Measurements from ENCODE around the gene BHLHE40.

BHLHE40 gene

GRCh38 chr3:4999531-5000184 is 20.4 kb downstream of the BHLHE40 start:
- no peaks in the 10 kb centered on the region for H3K4me1 ChIP-seq (ENCODE audit: control insufficient read depth, insufficient read depth, low read length)

DNA sequence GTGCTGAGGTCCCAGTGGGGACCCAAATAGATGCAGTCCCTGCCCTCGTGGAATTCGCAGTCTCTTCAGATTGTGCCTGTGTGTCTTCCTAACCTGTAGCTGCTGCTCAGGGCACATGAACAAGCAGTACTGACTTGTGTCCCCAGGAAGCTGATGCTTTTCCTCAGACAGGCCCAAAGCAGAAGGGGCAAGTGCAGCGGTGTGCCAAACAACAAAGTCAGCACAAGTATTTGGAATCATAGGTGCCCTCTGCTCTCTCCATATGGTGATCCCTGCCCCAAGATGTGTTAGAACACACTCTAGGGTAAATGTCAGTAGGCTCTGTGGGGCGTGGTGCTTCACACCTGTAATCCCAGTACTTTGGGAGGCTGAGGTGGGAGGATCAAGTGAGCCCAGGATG is 21.9 kb downstream of the BHLHE40 start:
- no peaks in the 10 kb centered on the region for H3K27me3 ChIP-seq (ENCODE audit: control insufficient read depth, insufficient read depth, low read length, poor library complexity, severe bottlenecking)
- H3K36me3 ChIP-seq (ENCODE audit: control insufficient read depth, insufficient read depth, low read length), result no peaks in the 10 kb centered on the region
- no peaks in the 10 kb centered on the region for H3K9me3 ChIP-seq (ENCODE audit: control insufficient read depth, low read length)
- H3K4me3 ChIP-seq (ENCODE audit: insufficient read depth, low read depth, low read length), result no peak overlapping the region
- H3K4me1 ChIP-seq (ENCODE audit: control insufficient read depth, insufficient read depth, low read length), result no peaks in the 10 kb centered on the region
- no peak overlapping the region for H3K27ac ChIP-seq (ENCODE audit: insufficient read depth, low read depth, low read length, poor library complexity, severe bottlenecking)
- WGBS, 2 experiments, result 90 to 92% methylated on average over 4 of the region's 4 CpGs

More at GRCh38 chr3:4999531-5000184, 20.4 kb downstream of the BHLHE40 start:
- no peaks in the 10 kb centered on the region for H3K36me3 ChIP-seq (ENCODE audit: control insufficient read depth, insufficient read depth, low read length)
- H3K27ac ChIP-seq (ENCODE audit: insufficient read depth, low read depth, low read length, poor library complexity, severe bottlenecking), result no peak overlapping the region
- H3K9me3 ChIP-seq (ENCODE audit: control insufficient read depth, low read length), result no peaks in the 10 kb centered on the region
- 79 to 80% methylated on average over 6 of the region's 6 CpGs for WGBS, 2 experiments
- no peaks in the 10 kb centered on the region for H3K27me3 ChIP-seq (ENCODE audit: control insufficient read depth, insufficient read depth, low read length, poor library complexity, severe bottlenecking)
- no peak overlapping the region for H3K4me3 ChIP-seq (ENCODE audit: insufficient read depth, low read depth, low read length)

DNA sequence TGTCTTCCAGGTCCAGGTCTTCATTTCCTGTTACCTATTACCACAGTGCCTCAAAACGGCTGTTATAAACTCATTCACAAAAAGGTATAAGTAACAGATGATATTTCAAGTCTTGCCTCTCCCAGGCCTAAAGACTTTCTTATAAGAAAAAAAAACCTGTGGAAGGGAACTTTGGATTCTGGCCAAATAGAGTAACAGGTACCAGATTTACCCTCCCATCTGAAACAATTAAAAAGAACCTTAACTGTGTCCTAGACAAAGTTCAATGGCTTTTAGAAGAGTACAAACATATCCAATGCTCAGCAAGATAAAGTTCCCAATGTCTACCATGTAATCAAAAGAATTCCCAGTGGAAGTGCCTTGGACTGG is 22.6 kb downstream of the BHLHE40 start:
- H3K36me3 ChIP-seq (ENCODE audit: control insufficient read depth, insufficient read depth, low read length), result no peaks in the 10 kb centered on the region
- no peak overlapping the region for H3K27ac ChIP-seq (ENCODE audit: insufficient read depth, low read depth, low read length, poor library complexity, severe bottlenecking)
- 83 to 100% methylated on average over 1 of the region's 1 CpG for WGBS, 2 experiments
- H3K27me3 ChIP-seq (ENCODE audit: control insufficient read depth, insufficient read depth, low read length, poor library complexity, severe bottlenecking), result no peaks in the 10 kb centered on the region
- no peak overlapping the region for H3K4me3 ChIP-seq (ENCODE audit: insufficient read depth, low read depth, low read length)
- H3K9me3 ChIP-seq (ENCODE audit: control insufficient read depth, low read length), result no peaks in the 10 kb centered on the region
- H3K4me1 ChIP-seq (ENCODE audit: control insufficient read depth, insufficient read depth, low read length), result no peaks in the 10 kb centered on the region

DNA sequence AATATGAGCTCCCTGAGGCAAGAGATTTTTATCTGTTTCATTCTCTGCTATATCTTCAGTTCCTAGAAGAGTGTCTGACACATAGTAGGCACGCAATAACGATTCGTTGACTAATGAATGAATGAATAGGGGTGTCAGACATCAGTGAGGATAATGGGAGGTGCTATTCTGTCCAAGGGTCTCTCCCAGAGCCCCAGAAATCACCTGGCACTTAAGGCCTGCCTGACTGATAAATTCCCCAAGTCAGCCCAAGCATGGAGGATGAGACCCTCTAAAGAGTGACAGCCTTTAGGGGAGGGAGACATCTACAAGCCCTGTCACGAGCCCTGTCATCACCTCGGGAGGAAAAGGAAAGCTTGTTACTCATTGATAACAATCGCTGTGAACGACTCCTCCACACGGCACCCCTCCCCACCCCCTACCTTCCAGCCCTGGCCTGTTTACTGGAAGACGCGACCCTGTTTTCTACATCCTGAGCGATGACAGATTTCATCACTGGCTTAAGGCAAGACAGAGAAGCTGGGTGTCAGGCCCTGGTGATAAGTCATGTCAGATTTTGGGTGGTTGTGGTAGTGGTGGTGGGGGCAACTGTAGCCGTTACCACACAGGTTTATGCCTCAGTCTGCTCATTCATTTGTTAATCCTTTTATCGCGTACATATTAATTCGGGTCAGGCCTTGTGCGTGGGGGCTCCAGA is 23.1 kb downstream of the BHLHE40 start:
- H3K27me3 ChIP-seq (ENCODE audit: control insufficient read depth, insufficient read depth, low read length, poor library complexity, severe bottlenecking), result no peaks in the 10 kb centered on the region
- no peaks in the 10 kb centered on the region for H3K9me3 ChIP-seq (ENCODE audit: control insufficient read depth, low read length)
- H3K4me3 ChIP-seq (ENCODE audit: insufficient read depth, low read depth, low read length), result no peak overlapping the region
- no peaks in the 10 kb centered on the region for H3K4me1 ChIP-seq (ENCODE audit: control insufficient read depth, insufficient read depth, low read length)
- H3K27ac ChIP-seq (ENCODE audit: insufficient read depth, low read depth, low read length, poor library complexity, severe bottlenecking), result no peak overlapping the region
- H3K36me3 ChIP-seq (ENCODE audit: control insufficient read depth, insufficient read depth, low read length), result no peaks in the 10 kb centered on the region
- 69 to 76% methylated on average over 16 of the region's 16 CpGs for WGBS, 2 experiments

DNA sequence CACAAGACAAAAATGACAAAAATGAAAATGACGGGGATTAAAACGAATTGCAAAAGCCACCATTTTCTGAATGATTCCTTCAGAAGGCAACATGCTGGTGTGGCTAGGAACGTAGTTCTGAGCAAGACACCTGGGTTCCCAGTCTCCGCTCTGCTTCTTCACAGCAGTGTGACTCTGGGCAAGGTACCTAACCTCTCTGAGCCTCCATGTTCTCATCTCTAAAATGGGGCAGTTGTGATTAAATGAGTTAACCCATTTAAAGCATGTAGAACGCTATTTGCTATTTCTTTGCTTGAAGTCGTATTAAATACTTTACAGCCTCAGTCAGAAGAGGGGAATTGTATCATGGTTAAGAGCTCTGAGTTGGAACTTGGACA is 23.6 kb downstream of the BHLHE40 start:
- Histone ChIP-seq H3K9me3 (ENCODE audit: control insufficient read depth, low read length) (no peaks in the 10 kb centered on the region), H3K36me3 (ENCODE audit: control insufficient read depth, insufficient read depth, low read length) (no peaks in the 10 kb centered on the region), H3K27me3 (ENCODE audit: control insufficient read depth, insufficient read depth, low read length, poor library complexity, severe bottlenecking) (no peaks in the 10 kb centered on the region), H3K4me3 (ENCODE audit: insufficient read depth, low read depth, low read length) (no peak overlapping the region), H3K27ac (ENCODE audit: insufficient read depth, low read depth, low read length, poor library complexity, severe bottlenecking) (no peak overlapping the region), H3K4me1 (ENCODE audit: control insufficient read depth, insufficient read depth, low read length) (no peaks in the 10 kb centered on the region)
- 94 to 95% methylated on average over 6 of the region's 6 CpGs for WGBS, 2 experiments

- 83 to 88% methylated on average over 12 of the region's 12 CpGs for WGBS, 2 experiments
- Histone ChIP-seq H3K9me3 (ENCODE audit: control insufficient read depth, low read length) (no peaks in the 10 kb centered on the region), H3K36me3 (ENCODE audit: control insufficient read depth, insufficient read depth, low read length) (no peaks in the 10 kb centered on the region), H3K4me3 (ENCODE audit: insufficient read depth, low read depth, low read length) (no peak overlapping the region), H3K27me3 (ENCODE audit: control insufficient read depth, insufficient read depth, low read length, poor library complexity, severe bottlenecking) (no peaks in the 10 kb centered on the region), H3K27ac (ENCODE audit: insufficient read depth, low read depth, low read length, poor library complexity, severe bottlenecking) (no peak overlapping the region), H3K4me1 (ENCODE audit: control insufficient read depth, insufficient read depth, low read length) (no peaks in the 10 kb centered on the region)
Observed at GRCh38 chr3:5004319-5005152, 25.3 kb downstream of the BHLHE40 start.

DNA sequence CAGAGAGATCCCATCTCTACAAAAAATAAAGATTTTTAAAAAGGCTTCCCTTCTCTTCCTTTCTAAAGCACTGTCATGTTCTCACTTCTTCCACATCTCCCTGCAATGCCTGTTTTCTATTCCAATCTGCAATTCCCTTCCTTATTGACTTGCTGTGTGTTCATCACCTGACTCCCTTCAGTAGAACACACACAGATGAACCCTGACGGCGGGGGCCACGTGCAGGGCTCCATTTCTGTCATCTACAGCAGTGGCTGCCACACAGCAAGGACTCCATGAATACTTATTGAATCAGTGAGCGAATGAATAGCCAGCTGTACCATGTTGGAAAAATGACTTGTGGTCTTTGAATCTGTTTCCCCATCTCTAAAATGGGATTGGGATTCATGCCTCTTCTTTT is 26.1 kb downstream of the BHLHE40 start:
- no peaks in the 10 kb centered on the region for H3K27me3 ChIP-seq (ENCODE audit: control insufficient read depth, insufficient read depth, low read length, poor library complexity, severe bottlenecking)
- H3K36me3 ChIP-seq (ENCODE audit: control insufficient read depth, insufficient read depth, low read length), result no peaks in the 10 kb centered on the region
- no peaks in the 10 kb centered on the region for H3K4me1 ChIP-seq (ENCODE audit: control insufficient read depth, insufficient read depth, low read length)
- no peak overlapping the region for H3K4me3 ChIP-seq (ENCODE audit: insufficient read depth, low read depth, low read length)
- H3K27ac ChIP-seq (ENCODE audit: insufficient read depth, low read depth, low read length, poor library complexity, severe bottlenecking), result no peak overlapping the region
- no peaks in the 10 kb centered on the region for H3K9me3 ChIP-seq (ENCODE audit: control insufficient read depth, low read length)
- 63 to 67% methylated on average over 4 of the region's 4 CpGs for WGBS, 2 experiments

DNA sequence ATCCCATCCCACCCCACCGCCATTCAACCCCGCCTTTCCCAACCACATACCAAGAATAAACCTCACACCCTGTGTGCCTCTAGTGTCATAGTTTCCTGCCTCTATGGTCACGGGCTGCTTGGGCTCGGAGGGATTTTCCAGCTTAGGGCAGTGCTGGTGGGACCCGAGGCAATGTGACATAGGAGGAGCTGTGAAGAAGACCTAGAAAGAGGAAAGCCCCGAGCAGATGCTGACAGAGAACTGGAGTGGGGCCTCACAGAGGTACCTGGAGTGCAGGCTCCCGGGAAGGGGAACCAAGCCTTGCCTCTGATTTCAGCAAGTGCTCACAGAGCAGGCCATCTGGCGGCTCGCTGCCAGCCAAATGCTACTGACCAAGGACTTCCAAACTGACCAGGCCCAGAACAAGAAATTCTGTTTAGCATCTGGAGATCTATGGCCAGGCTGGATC is 27.5 kb downstream of the BHLHE40 start:
- H3K4me3 ChIP-seq (ENCODE audit: insufficient read depth, low read depth, low read length), result no peak overlapping the region
- WGBS, 2 experiments, result 88 to 90% methylated on average over 9 of the region's 9 CpGs
- H3K4me1 ChIP-seq (ENCODE audit: control insufficient read depth, insufficient read depth, low read length), result no peaks in the 10 kb centered on the region
- no peaks in the 10 kb centered on the region for H3K27me3 ChIP-seq (ENCODE audit: control insufficient read depth, insufficient read depth, low read length, poor library complexity, severe bottlenecking)
- no peak overlapping the region for H3K27ac ChIP-seq (ENCODE audit: insufficient read depth, low read depth, low read length, poor library complexity, severe bottlenecking)
- H3K9me3 ChIP-seq (ENCODE audit: control insufficient read depth, low read length), result no peaks in the 10 kb centered on the region
- H3K36me3 ChIP-seq (ENCODE audit: control insufficient read depth, insufficient read depth, low read length), result no peaks in the 10 kb centered on the region

GRCh38 chr3:5007873-5008272 is 28.6 kb downstream of the BHLHE40 start:
- Histone ChIP-seq H3K4me3 (ENCODE audit: insufficient read depth, low read depth, low read length) (no peak overlapping the region), H3K36me3 (ENCODE audit: control insufficient read depth, insufficient read depth, low read length) (no peaks in the 10 kb centered on the region), H3K27me3 (ENCODE audit: control insufficient read depth, insufficient read depth, low read length, poor library complexity, severe bottlenecking) (no peaks in the 10 kb centered on the region), H3K9me3 (ENCODE audit: control insufficient read depth, low read length) (no peaks in the 10 kb centered on the region), H3K27ac (ENCODE audit: insufficient read depth, low read depth, low read length, poor library complexity, severe bottlenecking) (no peak overlapping the region), H3K4me1 (ENCODE audit: control insufficient read depth, insufficient read depth, low read length) (no peaks in the 10 kb centered on the region)
- 79 to 80% methylated on average over 6 of the region's 6 CpGs for WGBS, 2 experiments

GRCh38 chr3:5009506-5010109 is 30.4 kb downstream of the BHLHE40 start:
- 85 to 87% methylated on average over 12 of the region's 12 CpGs for WGBS, 2 experiments
- Histone ChIP-seq H3K27ac (ENCODE audit: insufficient read depth, low read depth, low read length, poor library complexity, severe bottlenecking) (no peak overlapping the region), H3K27me3 (ENCODE audit: control insufficient read depth, insufficient read depth, low read length, poor library complexity, severe bottlenecking) (no peaks in the 10 kb centered on the region), H3K4me1 (ENCODE audit: control insufficient read depth, insufficient read depth, low read length) (peaks cover 16% of the 10 kb centered on the region), H3K36me3 (ENCODE audit: control insufficient read depth, insufficient read depth, low read length) (no peaks in the 10 kb centered on the region), H3K9me3 (ENCODE audit: control insufficient read depth, low read length) (no peaks in the 10 kb centered on the region), H3K4me3 (ENCODE audit: insufficient read depth, low read depth, low read length) (no peak overlapping the region)

Data from ectodermal cell (in vitro differentiated cells).